Testis (tissue), 3 donors: ENCODE measurements around the gene ANK2. TPM values are rescaled to one million over a fixed set of nuclear protein-coding genes. Genes with fewer than 3 reads are reported as not detected.

Experiments used
- DNase-seq: peaks from one replicate; pipeline ENCODE4 v3.0.0-alpha.2; 2019
- H3K27ac ChIP-seq, 2 donors: fragments of 200-600 bp; sonication (generic); one replicate each; pipeline ENCODE4 v1.5.1; 2019
- H3K27me3 ChIP-seq: fragments of 200-600 bp; sonication (generic); one replicate; pipeline ENCODE4 v1.5.1; 2019
- H3K36me3 ChIP-seq: fragments of 200-600 bp; sonication (generic); one replicate; pipeline ENCODE4 v1.5.1; 2017; ENCODE audit warnings: low read depth; ENCODE audit errors: missing control alignments
- H3K4me1 ChIP-seq: fragments of 200-600 bp; sonication (generic); one replicate; pipeline ENCODE4 v1.5.1; 2019
- H3K4me3 ChIP-seq, 2 donors: fragments of 200-600 bp; sonication (generic); one replicate each; pipeline ENCODE4 v1.5.1; 2017 to 2019
- H3K9me3 ChIP-seq: fragments of 200-600 bp; sonication (generic); one replicate; pipeline ENCODE4 v1.5.1; 2017
- CTCF ChIP-seq, 3 experiments: fragments of 450-650 bp in 2 of 3; fragments of 200-600 bp in 1 of 3; sonication (generic) in 1 of 3; IDR thresholded peaks; one replicate each; pipeline ENCODE4 v1.5.1; 2016 to 2019; ENCODE audit warnings: antibody characterized with exemption in 3 of 3, mild to moderate bottlenecking in 2 of 3, moderate library complexity in 1 of 3
- POLR2A ChIP-seq: fragments of 450-650 bp; IDR thresholded peaks from one replicate; pipeline ENCODE4 v1.6.1; 2017; ENCODE audit warnings: antibody characterized with exemption, mild to moderate bottlenecking, moderate library complexity
- WGBS, 2 donors: methylation state at CpG; one replicate each; pipeline ENCODE4 v1.1.5; 2018; 5-methylcytosine and 5-hydroxymethylcytosine counted together
- intact Hi-C: fragments of 100-400 bp; cut with DNase I; formaldehyde crosslinking; loops from one replicate; pipeline ENCODE4 v1.15.1; 2023; ENCODE audit warnings: low total_unique reads
- polyA plus RNA-seq: library from polyadenylated mRNA; stranded (reverse); fragments of 350-450 nt; fragmentation: Illumina TruSeq; extraction: RNeasy Lipid Tissue Mini Kit (QIAGEN cat#74804); gene quantifications from one replicate; pipeline ENCODE4 v1.2.3, GENCODE V29; 2014; ENCODE audit warnings: low read depth, low replicate concordance; ENCODE audit not compliant: insufficient read depth
- total RNA-seq, 2 donors: library from RNA; depleted of rRNA; stranded (reverse); fragments of >200 nt; gene quantifications; one replicate each; pipeline ENCODE4 v1.2.3, GENCODE V29; 2016

ANK2 gene
- total and polyA plus RNA-seq, 3 donors from 2014 or later, result 28.0 to 40.0 (median 28.6) TPM

- Histone ChIP-seq H3K36me3 (no peaks in the 10 kb centered on the region), H3K9me3 (no peaks in the 10 kb centered on the region), H3K4me1 (no peaks in the 10 kb centered on the region), H3K27ac (no peak overlapping the region), H3K4me3 (no peak overlapping the region), H3K27me3 (no peaks in the 10 kb centered on the region)
- DNase-seq, result no peak
- intact Hi-C loops, result no loop called here
- WGBS, 2 donors, result 79 to 90% methylated on average over 1 of the region's 1 CpG
- TF ChIP-seq CTCF (IDR thresholded peaks at IDR 0.05), result no peak
- no peak for TF ChIP-seq POLR2A
Measured at GRCh38 chr4:113382704-113383103, 333.3 kb downstream of the ANK2 start.

- H3K9me3 ChIP-seq, result no peaks in the 10 kb centered on the region
- no peak overlapping the region for H3K4me3 ChIP-seq
- intact Hi-C loops, result no loop called here
- 70 to 77% methylated on average over 5 of the region's 5 CpGs for WGBS, 2 donors
- no peaks in the 10 kb centered on the region for H3K4me1 ChIP-seq
- no peak for DNase-seq
- no peaks in the 10 kb centered on the region for H3K27me3 ChIP-seq
- TF ChIP-seq POLR2A, result no peak
- no peak for TF ChIP-seq CTCF (IDR thresholded peaks at IDR 0.05)
- no peak overlapping the region for H3K27ac ChIP-seq
- no peaks in the 10 kb centered on the region for H3K36me3 ChIP-seq
Measured at GRCh38 chr4:113383111-113383785, 333.8 kb downstream of the ANK2 start.

GRCh38 chr4:113384600-113384999, 335.1 kb downstream of the ANK2 start:
- no peaks in the 10 kb centered on the region for H3K4me1 ChIP-seq
- no peak overlapping the region for H3K4me3 ChIP-seq
- intact Hi-C loops, result no loop called here
- DNase-seq, result no peak
- no peaks in the 10 kb centered on the region for H3K36me3 ChIP-seq
- WGBS, 2 donors, result 74 to 79% methylated on average over 5 of the region's 5 CpGs
- H3K27ac ChIP-seq, result no peak overlapping the region
- TF ChIP-seq CTCF (IDR thresholded peaks at IDR 0.05), result no peak
- no peak for TF ChIP-seq POLR2A
- no peaks in the 10 kb centered on the region for H3K27me3 ChIP-seq
- no peaks in the 10 kb centered on the region for H3K9me3 ChIP-seq

- no peaks in the 10 kb centered on the region for H3K4me1 ChIP-seq
- DNase-seq, result no peak
- H3K36me3 ChIP-seq, result no peaks in the 10 kb centered on the region
- 85 to 91% methylated on average over 4 of the region's 4 CpGs for WGBS, 2 donors
- intact Hi-C loops, result no loop called here
- H3K9me3 ChIP-seq, result no peaks in the 10 kb centered on the region
- no peak overlapping the region for H3K4me3 ChIP-seq
- H3K27ac ChIP-seq, result no peak overlapping the region
- TF ChIP-seq POLR2A (no peak), CTCF (IDR thresholded peaks at IDR 0.05) (no peak)
- H3K27me3 ChIP-seq, result no peaks in the 10 kb centered on the region
Measured at GRCh38 chr4:113385281-113385899, 335.9 kb downstream of the ANK2 start.

GRCh38 chr4:113389160-113389559, 339.7 kb downstream of the ANK2 start:
- TF ChIP-seq POLR2A, result no peak
- TF ChIP-seq CTCF (IDR thresholded peaks at IDR 0.05), result no peak
- 89 to 94% methylated on average over 3 of the region's 3 CpGs for WGBS, 2 donors
- H3K27me3 ChIP-seq, result no peaks in the 10 kb centered on the region
- no peak overlapping the region for H3K27ac ChIP-seq
- intact Hi-C loops, result no loop called here
- H3K4me3 ChIP-seq, result no peak overlapping the region
- no peaks in the 10 kb centered on the region for H3K4me1 ChIP-seq
- no peaks in the 10 kb centered on the region for H3K36me3 ChIP-seq
- DNase-seq, result no peak
- H3K9me3 ChIP-seq, result no peaks in the 10 kb centered on the region
